ENCODE data around the gene DIDO1. TPM values are rescaled to one million over a fixed set of nuclear protein-coding genes. Genes with fewer than 3 reads are reported as not detected.
A peak's percentile ranks its signal among the peaks of the same experiment; 100 is the strongest.

Gene DIDO1
- total and polyA plus RNA-seq, 2 donors (not counting 1 experiment from before 2014, with no cell fraction given), result 57.6 to 124 TPM

GRCh38 chr20:62907384-62908317 lies 18.7 kb downstream of the DIDO1 start:
- CTCF ChIA-PET, result interaction anchor here (0.6 to 2.4 kb wide), 17 partner anchors 9 to 291 kb away, joined by 3 to 22 read pairs (median 4); partner anchors contain the start of gene GID8
- H3K36me3 ChIP-seq (replicated peaks in 1 of 2; ENCODE audit: control extremely low read depth in 1 of 2, control insufficient read depth in 1 of 2, extremely low read depth in 1 of 2, insufficient read depth in 2 of 2, low read length in 1 of 2), result peaks cover 10 to 96% of the 10 kb centered on the region in 2 experiments
- intact Hi-C loops (cut with micrococcal nuclease), result no loop called here
- H3K4me1 ChIP-seq (ENCODE audit: control insufficient read depth in 2 of 2, insufficient read depth in 2 of 2, low read length in 2 of 2), result no peaks in the 10 kb centered on the region
- TF ChIP-seq EZH2 (IDR thresholded peaks at IDR 0.05; ENCODE audit: borderline replicate concordance, insufficient read depth, low read depth, low read length, poor library complexity, severe bottlenecking), result no peak
- peak; percentile 82 for TF ChIP-seq CTCF (IDR thresholded peaks at IDR 0.05)
- peak overlapping the region; percentile 20 for H3K27ac Mint-ChIP-seq
- H3K4me3 ChIP-seq (ENCODE audit: control extremely low read depth in 1 of 5, extremely low read depth in 1 of 5, insufficient read depth in 1 of 5, low read depth in 2 of 5, low read length in 4 of 5), result no peak overlapping the region
- no peaks in the 10 kb centered on the region for H3K9me3 ChIP-seq (ENCODE audit: control extremely low read depth in 1 of 3, control insufficient read depth in 2 of 3, insufficient read depth in 1 of 3, low read length in 2 of 3)
- peaks cover 71% of the 10 kb centered on the region for H3K79me2 ChIP-seq (ENCODE audit: control insufficient read depth, insufficient read depth, low read length)
- 69% methylated on average over 12 of the region's 16 CpGs for WGBS (ENCODE audit: insufficient coverage)
- peaks cover 3% of the 10 kb centered on the region for H3K4me1 Mint-ChIP-seq
- H3K4me2 ChIP-seq (replicated peaks; ENCODE audit: low read depth, low read length, poor library complexity, severe bottlenecking), result no peak overlapping the region
- ATAC-seq (ENCODE audit: low read depth), result peak; percentile 67
- POLR2A ChIA-PET, result no interaction called here
- peak; percentile 54 for DNase-seq
- H4K20me1 ChIP-seq (ENCODE audit: control insufficient read depth, insufficient read depth, low read length, poor library complexity, severe bottlenecking), result peaks cover 82% of the 10 kb centered on the region
- H3K9me3 Mint-ChIP-seq (ENCODE audit: insufficient read depth), result no peaks in the 10 kb centered on the region
- H2AFZ ChIP-seq (ENCODE audit: insufficient read depth, low read depth, low read length, poor library complexity, severe bottlenecking), result no peak overlapping the region
- H3K4me3 Mint-ChIP-seq, result no peak overlapping the region
- H3K27me3 ChIP-seq (replicated peaks in 1 of 4; ENCODE audit: control extremely low read depth in 1 of 4, control insufficient read depth in 3 of 4, insufficient read depth in 4 of 4, low read length in 3 of 4), result no peaks in the 10 kb centered on the region
- no peaks in the 10 kb centered on the region for H3K27me3 Mint-ChIP-seq
- H3K27ac ChIP-seq (ENCODE audit: low read length in 2 of 2), result no peak overlapping the region
- H3K9ac ChIP-seq (ENCODE audit: low read length), result no peak overlapping the region

Measured in B cell (primary cell).